IPS-18a (cell line): ENCODE results near the gene VPS41.

Experiments used
- H3K27ac ChIP-seq: one replicate; pipeline ENCODE4 v1.5.1; 2013; ENCODE audit warnings: low read length
- H3K27me3 ChIP-seq: one replicate; pipeline ENCODE4 v1.6.1; 2013; ENCODE audit warnings: mild to moderate bottlenecking, low read length; ENCODE audit not compliant: control insufficient read depth, insufficient read depth
- H3K36me3 ChIP-seq: one replicate; pipeline ENCODE4 v1.6.1; 2013; ENCODE audit warnings: low read depth, low read length; ENCODE audit not compliant: control insufficient read depth
- H3K4me1 ChIP-seq: one replicate; pipeline ENCODE4 v1.6.1; 2013; ENCODE audit warnings: low read depth, low read length; ENCODE audit not compliant: control insufficient read depth
- H3K4me3 ChIP-seq: one replicate; pipeline ENCODE4 v1.5.1; 2013; ENCODE audit warnings: low read length
- H3K9ac ChIP-seq: one replicate; pipeline ENCODE4 v1.6.1; 2013; ENCODE audit warnings: mild to moderate bottlenecking, low read length, moderate library complexity
- H3K9me3 ChIP-seq: one replicate; pipeline ENCODE4 v1.6.1; 2013; ENCODE audit warnings: low read depth, low read length; ENCODE audit not compliant: control insufficient read depth

The VPS41 gene

GRCh38 chr7:38830826-38831225 lies 78.2 kb downstream of the VPS41 start:
- Histone ChIP-seq H3K27ac (no peak overlapping the region), H3K9me3 (no peaks in the 10 kb centered on the region), H3K27me3 (no peaks in the 10 kb centered on the region), H3K9ac (no peak overlapping the region), H3K4me3 (no peak overlapping the region), H3K4me1 (peaks cover 10% of the 10 kb centered on the region), H3K36me3 (no peaks in the 10 kb centered on the region)

GRCh38 chr7:38829488-38830165 lies 79.4 kb downstream of the VPS41 start:
- no peaks in the 10 kb centered on the region for H3K36me3 ChIP-seq
- peaks cover 10% of the 10 kb centered on the region for H3K4me1 ChIP-seq
- no peak overlapping the region for H3K4me3 ChIP-seq
- no peaks in the 10 kb centered on the region for H3K9me3 ChIP-seq
- H3K27ac ChIP-seq, result no peak overlapping the region
- no peaks in the 10 kb centered on the region for H3K27me3 ChIP-seq
- H3K9ac ChIP-seq, result no peak overlapping the region

DNA sequence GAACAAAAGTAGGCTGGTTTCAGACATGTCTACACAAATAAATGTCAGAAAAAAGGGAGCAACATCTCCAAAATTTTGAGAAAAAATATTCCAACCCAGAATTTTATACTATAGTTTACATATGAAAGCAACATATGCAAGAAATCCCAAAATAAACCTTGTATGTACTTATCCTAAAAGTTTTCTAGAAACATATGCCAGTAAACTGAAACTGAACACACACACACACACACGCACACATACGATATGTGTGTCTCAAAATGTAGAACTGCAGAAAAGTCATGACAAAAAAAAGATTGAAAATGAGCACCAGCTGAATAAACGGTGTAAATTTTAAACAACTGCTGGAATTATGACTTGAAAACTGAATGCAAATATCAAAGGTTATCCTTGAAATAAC lies 81.0 kb downstream of the VPS41 start:
- H3K9ac ChIP-seq, result no peak overlapping the region
- peaks cover 10% of the 10 kb centered on the region for H3K4me1 ChIP-seq
- no peak overlapping the region for H3K27ac ChIP-seq
- no peaks in the 10 kb centered on the region for H3K36me3 ChIP-seq
- no peak overlapping the region for H3K4me3 ChIP-seq
- H3K27me3 ChIP-seq, result no peaks in the 10 kb centered on the region
- no peaks in the 10 kb centered on the region for H3K9me3 ChIP-seq

DNA sequence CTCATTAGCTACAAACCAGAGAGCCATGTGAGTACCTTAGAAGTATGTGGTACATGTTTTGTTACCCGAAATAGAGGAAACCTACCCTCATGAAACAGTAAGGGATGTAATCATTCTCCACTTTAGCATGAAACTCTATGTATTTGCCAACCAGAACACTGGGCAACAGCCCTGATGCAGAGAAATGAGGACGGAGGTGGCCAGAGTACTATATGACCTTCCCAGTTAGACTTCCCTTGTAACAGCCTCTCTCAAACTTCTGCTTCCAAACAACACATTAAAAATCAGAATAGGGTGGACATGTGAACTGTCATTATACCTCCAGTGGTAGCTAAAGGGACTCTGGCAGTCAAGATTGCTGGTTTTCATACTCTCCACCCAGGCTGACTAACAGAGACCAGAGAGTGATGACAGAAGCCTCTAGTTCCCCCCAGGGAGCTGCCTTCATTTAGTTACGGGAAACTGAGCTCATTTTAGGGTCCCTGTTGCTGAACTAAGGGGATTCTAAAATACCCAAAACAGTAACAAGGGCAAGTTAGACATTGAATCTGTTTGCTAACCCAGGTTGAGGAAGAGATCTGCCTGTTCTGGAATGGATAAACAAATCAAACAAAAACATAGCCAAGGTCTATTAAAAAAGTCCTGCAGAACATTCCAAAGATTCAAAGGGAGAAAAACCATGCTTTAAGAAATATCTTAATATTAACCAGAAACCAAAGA lies 83.1 kb downstream of the VPS41 start:
- Histone ChIP-seq H3K4me1 (peaks cover 4% of the 10 kb centered on the region), H3K9me3 (no peaks in the 10 kb centered on the region), H3K27ac (no peak overlapping the region), H3K9ac (no peak overlapping the region), H3K4me3 (no peak overlapping the region), H3K36me3 (no peaks in the 10 kb centered on the region), H3K27me3 (no peaks in the 10 kb centered on the region)

GRCh38 chr7:38824948-38825347 lies 84.0 kb downstream of the VPS41 start:
- H3K27me3 ChIP-seq, result no peaks in the 10 kb centered on the region
- H3K4me1 ChIP-seq, result no peaks in the 10 kb centered on the region
- H3K36me3 ChIP-seq, result no peaks in the 10 kb centered on the region
- H3K9ac ChIP-seq, result no peak overlapping the region
- H3K4me3 ChIP-seq, result no peak overlapping the region
- no peak overlapping the region for H3K27ac ChIP-seq
- H3K9me3 ChIP-seq, result no peaks in the 10 kb centered on the region

GRCh38 chr7:38822549-38822948 lies 86.4 kb downstream of the VPS41 start:
- H3K4me3 ChIP-seq, result no peak overlapping the region
- no peak overlapping the region for H3K9ac ChIP-seq
- no peak overlapping the region for H3K27ac ChIP-seq
- no peaks in the 10 kb centered on the region for H3K9me3 ChIP-seq
- H3K4me1 ChIP-seq, result no peaks in the 10 kb centered on the region
- H3K36me3 ChIP-seq, result no peaks in the 10 kb centered on the region
- no peaks in the 10 kb centered on the region for H3K27me3 ChIP-seq

DNA sequence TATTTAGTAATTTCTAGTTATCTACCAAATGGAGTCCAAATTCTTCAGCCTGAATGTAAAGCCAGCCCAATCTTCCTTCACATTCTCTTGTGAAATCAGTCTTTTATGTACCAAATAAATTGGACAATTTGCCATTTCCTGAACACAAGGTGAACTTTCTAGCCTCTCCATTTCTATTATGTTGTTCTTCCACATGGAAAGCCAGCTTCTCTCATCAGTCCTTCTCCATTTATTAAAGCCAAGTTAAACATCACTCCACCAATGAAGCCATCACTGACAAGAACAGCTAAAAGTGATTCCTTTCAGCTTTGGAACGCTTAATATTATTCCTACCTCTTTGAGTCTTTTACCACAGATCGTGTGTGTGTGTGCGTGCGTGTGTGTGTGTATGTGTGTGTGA lies 88.4 kb downstream of the VPS41 start:
- no peaks in the 10 kb centered on the region for H3K4me1 ChIP-seq
- no peak overlapping the region for H3K27ac ChIP-seq
- H3K36me3 ChIP-seq, result no peaks in the 10 kb centered on the region
- no peak overlapping the region for H3K4me3 ChIP-seq
- H3K9ac ChIP-seq, result no peak overlapping the region
- H3K27me3 ChIP-seq, result no peaks in the 10 kb centered on the region
- no peaks in the 10 kb centered on the region for H3K9me3 ChIP-seq

DNA sequence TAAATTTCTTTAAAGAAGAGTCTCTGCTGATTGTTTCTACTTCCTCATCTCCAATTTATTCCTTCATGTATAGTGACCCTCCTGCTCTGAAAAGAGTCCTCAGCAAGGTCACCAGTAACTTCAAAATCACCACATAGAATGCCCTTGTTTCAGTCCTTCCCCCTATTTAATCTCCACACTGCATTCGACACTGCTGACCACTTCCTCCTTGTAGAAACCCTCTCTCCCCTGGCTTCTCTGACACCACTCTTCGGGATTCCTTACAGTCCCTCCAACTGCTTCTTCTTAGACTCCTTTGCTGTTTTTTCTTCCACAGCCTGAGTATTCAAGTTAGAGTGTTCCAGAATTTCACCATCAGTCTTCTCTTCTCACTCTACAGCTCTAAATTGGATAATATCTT lies 89.5 kb downstream of the VPS41 start:
- no peaks in the 10 kb centered on the region for H3K4me1 ChIP-seq
- no peaks in the 10 kb centered on the region for H3K9me3 ChIP-seq
- H3K36me3 ChIP-seq, result no peaks in the 10 kb centered on the region
- no peak overlapping the region for H3K4me3 ChIP-seq
- H3K27me3 ChIP-seq, result no peaks in the 10 kb centered on the region
- H3K9ac ChIP-seq, result no peak overlapping the region
- H3K27ac ChIP-seq, result no peak overlapping the region

GRCh38 chr7:38817526-38817925 lies 91.5 kb downstream of the VPS41 start:
- H3K27me3 ChIP-seq, result no peaks in the 10 kb centered on the region
- no peak overlapping the region for H3K27ac ChIP-seq
- no peak overlapping the region for H3K4me3 ChIP-seq
- H3K9ac ChIP-seq, result no peak overlapping the region
- no peaks in the 10 kb centered on the region for H3K4me1 ChIP-seq
- H3K36me3 ChIP-seq, result no peaks in the 10 kb centered on the region
- no peaks in the 10 kb centered on the region for H3K9me3 ChIP-seq

- H3K27me3 ChIP-seq, result no peaks in the 10 kb centered on the region
- H3K27ac ChIP-seq, result no peak overlapping the region
- no peak overlapping the region for H3K9ac ChIP-seq
- H3K36me3 ChIP-seq, result no peaks in the 10 kb centered on the region
- no peaks in the 10 kb centered on the region for H3K4me1 ChIP-seq
- H3K4me3 ChIP-seq, result no peak overlapping the region
- H3K9me3 ChIP-seq, result no peaks in the 10 kb centered on the region
Observed at GRCh38 chr7:38813768-38814167, 95.2 kb downstream of the VPS41 start.

DNA sequence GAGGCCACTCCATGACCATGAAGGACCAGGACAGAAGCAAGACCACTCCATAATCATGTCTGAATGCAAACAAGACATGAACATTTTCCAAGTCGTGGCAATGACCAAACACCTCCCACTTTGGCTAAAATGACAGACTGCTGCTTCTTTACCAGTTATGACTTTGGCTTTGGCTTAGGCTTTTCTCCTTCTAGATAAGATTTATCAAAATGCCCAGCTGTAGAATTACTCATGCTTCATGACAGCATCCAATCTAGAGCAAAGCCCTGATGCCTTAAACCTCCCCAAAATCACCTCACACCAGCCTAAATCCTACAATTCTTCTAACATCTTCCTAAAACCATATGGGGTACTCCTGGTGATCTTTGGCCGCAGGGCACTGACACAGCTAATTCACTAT lies 102.1 kb downstream of the VPS41 start:
- Histone ChIP-seq H3K36me3 (no peaks in the 10 kb centered on the region), H3K9ac (no peak overlapping the region), H3K27me3 (no peaks in the 10 kb centered on the region), H3K9me3 (no peaks in the 10 kb centered on the region), H3K4me3 (no peak overlapping the region), H3K27ac (no peak overlapping the region), H3K4me1 (no peaks in the 10 kb centered on the region)

GRCh38 chr7:38801786-38802185 lies 107.2 kb downstream of the VPS41 start:
- no peak overlapping the region for H3K4me3 ChIP-seq
- no peaks in the 10 kb centered on the region for H3K27me3 ChIP-seq
- H3K36me3 ChIP-seq, result no peaks in the 10 kb centered on the region
- peaks cover 8% of the 10 kb centered on the region for H3K4me1 ChIP-seq
- H3K9ac ChIP-seq, result no peak overlapping the region
- no peaks in the 10 kb centered on the region for H3K9me3 ChIP-seq
- H3K27ac ChIP-seq, result no peak overlapping the region
